ENCODE measurements around the gene IREB2.

DNA sequence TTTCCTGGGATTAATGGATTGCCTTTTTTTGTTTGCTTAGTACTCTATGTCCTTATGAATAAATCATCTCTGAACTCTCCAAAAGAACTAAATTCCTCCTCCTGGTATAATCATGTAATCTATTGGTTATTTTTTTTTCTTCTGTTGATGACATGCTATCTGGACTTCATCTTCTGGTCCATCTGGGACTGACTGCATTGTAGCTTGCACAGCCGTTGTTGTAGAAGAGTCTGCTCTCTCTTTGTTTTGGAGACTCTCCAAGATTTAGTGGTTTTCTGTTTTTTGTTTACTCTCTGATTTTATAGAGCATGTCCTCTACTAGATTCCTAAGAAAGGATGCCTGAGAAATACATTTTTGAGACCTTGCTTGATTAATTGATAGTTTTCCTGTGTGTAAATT is 19.1 kb downstream of the IREB2 start:
- TF ChIP-seq TAF1 (IDR thresholded peaks at IDR 0.05; ENCODE audit: borderline replicate concordance, insufficient read depth, low read length) (no peak), REST (IDR thresholded peaks at IDR 0.05; ENCODE audit: insufficient read depth in 1 of 2, low read depth in 2 of 2, low read length in 2 of 2) (no peak), POLR2AphosphoS5 (IDR thresholded peaks at IDR 0.05; ENCODE audit: low read depth, low read length) (no peak), SIN3A (IDR thresholded peaks at IDR 0.05; ENCODE audit: borderline replicate concordance, insufficient read depth, low read length) (no peak), FOXP2 (optimal IDR thresholded peaks at IDR 0.05; ENCODE audit: borderline replicate concordance, extremely low read depth, extremely low read length, insufficient read depth) (no peak)
